DOHH2 (cell line): ENCODE data around the gene SYNDIG1.

Experiments used
- EZH2phosphoT487 ChIP-seq: fragments of 200-600 bp; sonication (generic); IDR thresholded peaks from 2 replicates; pipeline ENCODE4 v1.6.1; 2017; ENCODE audit warnings: borderline replicate concordance, mild to moderate bottlenecking, antibody characterized with exemption, low read length, moderate library complexity, mixed read lengths
- TF ChIP-seq, protein P1 (sequence below): fragments of 200-600 bp; sonication (generic); IDR thresholded peaks from one replicate; pipeline ENCODE4 v1.5.1; 2014; ENCODE audit warnings: antibody characterized with exemption, mild to moderate bottlenecking, low read depth, low read length; ENCODE audit not compliant: poor library complexity, severe bottlenecking

DNA sequence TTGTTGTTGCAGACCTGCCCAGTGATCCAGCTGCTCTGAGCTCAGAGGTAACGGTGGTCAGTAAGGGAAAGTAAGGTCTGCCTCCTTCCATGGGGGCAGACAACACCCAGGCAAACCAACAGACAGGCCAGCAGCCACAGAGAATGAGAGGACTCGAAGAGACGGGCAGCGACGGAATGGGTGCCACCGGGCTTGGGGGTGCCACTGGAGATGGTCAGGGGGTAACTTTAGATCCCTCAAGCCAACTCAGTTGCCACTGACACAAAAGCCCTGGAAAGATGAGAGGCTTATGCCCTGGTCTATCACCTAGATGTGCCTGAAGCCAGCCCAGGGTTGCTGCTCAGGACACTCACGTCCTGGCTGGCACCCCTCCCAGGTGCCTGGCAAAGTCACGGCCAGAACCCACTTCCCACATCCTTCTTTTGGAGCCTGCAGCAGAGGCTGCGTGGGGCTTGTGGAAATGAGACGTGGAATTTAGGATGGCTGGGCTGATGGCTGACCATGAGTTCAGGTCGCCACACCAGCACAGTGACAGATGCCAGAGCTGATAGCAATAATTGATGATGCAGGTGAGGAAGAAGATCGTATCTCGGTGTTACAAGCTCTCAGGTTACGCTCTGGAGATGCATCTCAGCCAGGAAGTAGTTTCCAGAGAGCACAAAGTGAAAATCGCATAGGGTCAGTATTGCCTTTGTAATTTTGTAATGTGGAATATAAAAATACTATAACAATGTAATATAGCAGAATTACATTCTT lies 209.1 kb downstream of the SYNDIG1 start:
- TF ChIP-seq, protein P1, sequence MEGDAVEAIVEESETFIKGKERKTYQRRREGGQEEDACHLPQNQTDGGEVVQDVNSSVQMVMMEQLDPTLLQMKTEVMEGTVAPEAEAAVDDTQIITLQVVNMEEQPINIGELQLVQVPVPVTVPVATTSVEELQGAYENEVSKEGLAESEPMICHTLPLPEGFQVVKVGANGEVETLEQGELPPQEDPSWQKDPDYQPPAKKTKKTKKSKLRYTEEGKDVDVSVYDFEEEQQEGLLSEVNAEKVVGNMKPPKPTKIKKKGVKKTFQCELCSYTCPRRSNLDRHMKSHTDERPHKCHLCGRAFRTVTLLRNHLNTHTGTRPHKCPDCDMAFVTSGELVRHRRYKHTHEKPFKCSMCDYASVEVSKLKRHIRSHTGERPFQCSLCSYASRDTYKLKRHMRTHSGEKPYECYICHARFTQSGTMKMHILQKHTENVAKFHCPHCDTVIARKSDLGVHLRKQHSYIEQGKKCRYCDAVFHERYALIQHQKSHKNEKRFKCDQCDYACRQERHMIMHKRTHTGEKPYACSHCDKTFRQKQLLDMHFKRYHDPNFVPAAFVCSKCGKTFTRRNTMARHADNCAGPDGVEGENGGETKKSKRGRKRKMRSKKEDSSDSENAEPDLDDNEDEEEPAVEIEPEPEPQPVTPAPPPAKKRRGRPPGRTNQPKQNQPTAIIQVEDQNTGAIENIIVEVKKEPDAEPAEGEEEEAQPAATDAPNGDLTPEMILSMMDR: no peak
- no peak for TF ChIP-seq EZH2phosphoT487
